Panc1 (cell line): ENCODE measurements around the gene AKAP1. TPM values are rescaled to one million over a fixed set of nuclear protein-coding genes. Genes with fewer than 3 reads are reported as not detected.

Experiments
- ATAC-seq: fragments of 200-7000 bp; cut with Tn5 transposase; 2 replicates; pipeline ENCODE4 v1.9.1; 2020; ENCODE audit warnings: mild to moderate bottlenecking, moderate library complexity
- BruUV-seq: library from RNA; stranded (reverse); fragments of 400-500 nt; replicated peaks from 2 replicates; lab custom pipeline; 2021; lab: Mats Ljungman, UMichigan
- CTCF ChIA-PET: fragments of 300-600 bp; sonication (Branson Sonifier 250); formaldehyde crosslinking; loops from one replicate; lab custom pipeline; 2022; ENCODE audit warnings: antibody characterized with exemption; lab: Charles Lee
- POLR2A ChIA-PET: fragments of 300-600 bp; sonication (Branson Sonifier 250); formaldehyde crosslinking; loops from one replicate; lab custom pipeline; 2022; ENCODE audit warnings: antibody characterized with exemption; lab: Charles Lee
- DNase-seq: peaks from one replicate; pipeline ENCODE4 v3.0.0-alpha.2; 2010; ENCODE audit warnings: low read depth, low spot score
- H3K27ac ChIP-seq: 2 replicates; pipeline ENCODE4 v1.5.1; 2011; ENCODE audit warnings: mild to moderate bottlenecking, low read length, inconsistent platforms
- H3K27me3 ChIP-seq: fragments of 200-500 bp; sonication (Bioruptor generic); 2 replicates; pipeline ENCODE4 v1.6.0; 2014; ENCODE audit warnings: low read length, inconsistent platforms; ENCODE audit not compliant: control insufficient read depth, insufficient read depth
- H3K36me3 ChIP-seq: fragments of 200-500 bp; sonication (Bioruptor generic); 2 replicates; pipeline ENCODE4 v1.5.1; 2014; ENCODE audit warnings: inconsistent platforms, mild to moderate bottlenecking, low read length, moderate library complexity; ENCODE audit not compliant: control insufficient read depth, insufficient read depth
- H3K4me1 ChIP-seq: 2 replicates; pipeline ENCODE4 v1.5.1; 2011; ENCODE audit warnings: inconsistent platforms, mild to moderate bottlenecking, low read length, moderate library complexity; ENCODE audit not compliant: control insufficient read depth, insufficient read depth
- H3K4me3 ChIP-seq, 2 experiments: 2 replicates each; pipeline ENCODE4 v1.5.1; 2011 to 2012; ENCODE audit warnings: low read depth in 2 of 2, low read length in 2 of 2, mild to moderate bottlenecking in 2 of 2, inconsistent platforms in 1 of 2, moderate library complexity in 1 of 2
- H3K9me3 ChIP-seq: fragments of 200-500 bp; sonication (Bioruptor generic); 2 replicates; pipeline ENCODE4 v1.5.1; 2014; ENCODE audit warnings: low read depth, mild to moderate bottlenecking, inconsistent platforms, low read length, moderate library complexity; ENCODE audit not compliant: control insufficient read depth, insufficient read depth
- CTCF ChIP-seq: fragments of 450-650 bp; IDR thresholded peaks from 2 replicates; pipeline ENCODE4 v1.5.1; 2017; ENCODE audit warnings: mild to moderate bottlenecking
- POLR2AphosphoS5 ChIP-seq: IDR thresholded peaks from 2 replicates; pipeline ENCODE4 v1.6.1; 2012; ENCODE audit warnings: mild to moderate bottlenecking, low read depth, low read length, moderate library complexity
- SIN3A ChIP-seq: IDR thresholded peaks from 2 replicates; pipeline ENCODE4 v1.6.1; 2012; ENCODE audit warnings: low read depth, mild to moderate bottlenecking, low read length, moderate library complexity, borderline replicate concordance; ENCODE audit not compliant: insufficient read depth
- TCF7L2 ChIP-seq: IDR thresholded peaks from 2 replicates; pipeline ENCODE4 v1.6.1; 2011; ENCODE audit warnings: mild to moderate bottlenecking, low read depth, low read length, inconsistent platforms
- in situ Hi-C: cut with HindIII; loops from 2 replicates; pipeline ENCODE4 v1.10.0; 2016; ENCODE audit warnings: low sequenced_read_pairs, low pct_unique_long_range_greater_than_20kb
- intact Hi-C: fragments of 100-400 bp; cut with micrococcal nuclease; formaldehyde crosslinking; loops from one replicate; pipeline ENCODE4 v1.10.0; 2022; ENCODE audit not compliant: unreplicated experiment
- total RNA-seq: library from RNA; stranded (reverse); gene quantifications from one replicate; pipeline ENCODE4 v1.2.1, GENCODE V29; 2021; ENCODE audit not compliant: unreplicated experiment
- TF ChIP-seq, protein P1 (sequence below), 2 experiments: IDR thresholded peaks; 2 replicates each; pipeline ENCODE4 v1.6.1; 2011 to 2012; ENCODE audit warnings: low read depth in 2 of 2, control low read depth in 1 of 2, low read length in 1 of 2, mild to moderate bottlenecking in 1 of 2, moderate library complexity in 1 of 2; ENCODE audit not compliant: insufficient read depth in 1 of 2

Gene AKAP1
- total RNA-seq, 1 experiment from 2014 or later, result 52.7 TPM

- Histone ChIP-seq H3K9me3 (no peaks in the 10 kb centered on the region), H3K27me3 (no peaks in the 10 kb centered on the region; the same call in 1 of the 2 replicates), H3K4me1 (no peaks in the 10 kb centered on the region), H3K36me3 (no peaks in the 10 kb centered on the region), H3K27ac (no peak overlapping the region), H3K4me3 (no peak overlapping the region)
- in situ Hi-C loops, result no loop called here
- DNase-seq, result no peak
- ChIA-PET CTCF (no interaction called here), POLR2A (no interaction called here)
- no peak for ATAC-seq
- TF ChIP-seq CTCF, result no peak
- TF ChIP-seq, protein P1, sequence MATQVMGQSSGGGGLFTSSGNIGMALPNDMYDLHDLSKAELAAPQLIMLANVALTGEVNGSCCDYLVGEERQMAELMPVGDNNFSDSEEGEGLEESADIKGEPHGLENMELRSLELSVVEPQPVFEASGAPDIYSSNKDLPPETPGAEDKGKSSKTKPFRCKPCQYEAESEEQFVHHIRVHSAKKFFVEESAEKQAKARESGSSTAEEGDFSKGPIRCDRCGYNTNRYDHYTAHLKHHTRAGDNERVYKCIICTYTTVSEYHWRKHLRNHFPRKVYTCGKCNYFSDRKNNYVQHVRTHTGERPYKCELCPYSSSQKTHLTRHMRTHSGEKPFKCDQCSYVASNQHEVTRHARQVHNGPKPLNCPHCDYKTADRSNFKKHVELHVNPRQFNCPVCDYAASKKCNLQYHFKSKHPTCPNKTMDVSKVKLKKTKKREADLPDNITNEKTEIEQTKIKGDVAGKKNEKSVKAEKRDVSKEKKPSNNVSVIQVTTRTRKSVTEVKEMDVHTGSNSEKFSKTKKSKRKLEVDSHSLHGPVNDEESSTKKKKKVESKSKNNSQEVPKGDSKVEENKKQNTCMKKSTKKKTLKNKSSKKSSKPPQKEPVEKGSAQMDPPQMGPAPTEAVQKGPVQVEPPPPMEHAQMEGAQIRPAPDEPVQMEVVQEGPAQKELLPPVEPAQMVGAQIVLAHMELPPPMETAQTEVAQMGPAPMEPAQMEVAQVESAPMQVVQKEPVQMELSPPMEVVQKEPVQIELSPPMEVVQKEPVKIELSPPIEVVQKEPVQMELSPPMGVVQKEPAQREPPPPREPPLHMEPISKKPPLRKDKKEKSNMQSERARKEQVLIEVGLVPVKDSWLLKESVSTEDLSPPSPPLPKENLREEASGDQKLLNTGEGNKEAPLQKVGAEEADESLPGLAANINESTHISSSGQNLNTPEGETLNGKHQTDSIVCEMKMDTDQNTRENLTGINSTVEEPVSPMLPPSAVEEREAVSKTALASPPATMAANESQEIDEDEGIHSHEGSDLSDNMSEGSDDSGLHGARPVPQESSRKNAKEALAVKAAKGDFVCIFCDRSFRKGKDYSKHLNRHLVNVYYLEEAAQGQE (IDR thresholded peaks at IDR 0.05; ENCODE audit: insufficient read depth in 1 of 2, low read depth in 2 of 2, low read length in 1 of 2), result no peak
- TF ChIP-seq TCF7L2, result no peak
- intact Hi-C loops, result no loop called here
- BruUV-seq, result no TSS peak
Measured at GRCh38 chr17:57166803-57167202, 81.8 kb downstream of the AKAP1 start.

DNA sequence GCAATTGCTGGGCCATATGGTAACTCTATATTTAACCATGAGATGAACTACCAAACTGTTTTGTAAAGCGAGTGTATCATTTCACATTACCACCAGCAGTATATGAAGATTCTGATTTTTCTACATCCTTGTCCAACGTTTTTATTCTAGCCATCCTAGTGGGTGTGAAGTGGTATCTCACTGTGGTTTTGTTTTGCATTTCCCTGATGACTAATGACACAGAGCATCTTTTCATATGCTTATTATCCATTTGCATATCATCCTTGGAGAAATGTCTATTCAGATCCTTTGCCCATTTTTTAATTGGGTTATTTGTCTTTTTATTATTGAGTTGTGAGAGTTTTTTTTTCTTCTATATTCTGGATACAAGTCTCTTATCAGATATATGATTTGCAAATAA is 83.6 kb downstream of the AKAP1 start:
- BruUV-seq, result no TSS peak
- ATAC-seq (no peak), DNase-seq (no peak)
- H3K36me3 ChIP-seq, result no peaks in the 10 kb centered on the region
- POLR2A ChIA-PET, result no interaction called here
- H3K27ac ChIP-seq, result no peak overlapping the region
- intact Hi-C loops, result no loop called here
- CTCF ChIA-PET, result no interaction called here
- H3K9me3 ChIP-seq, result no peaks in the 10 kb centered on the region
- in situ Hi-C loops, result no loop called here
- no peaks in the 10 kb centered on the region for H3K4me1 ChIP-seq
- H3K27me3 ChIP-seq, result peaks cover 6% of the 10 kb centered on the region
- TF ChIP-seq TCF7L2 (no peak), CTCF (no peak), SIN3A (no peak), POLR2AphosphoS5 (no peak)
- TF ChIP-seq, protein P1 (IDR thresholded peaks at IDR 0.05; ENCODE audit: insufficient read depth in 1 of 2, low read depth in 2 of 2, low read length in 1 of 2), result no peak
- no peak overlapping the region for H3K4me3 ChIP-seq
